Measurements from ENCODE around the gene GAS5.

DNA sequence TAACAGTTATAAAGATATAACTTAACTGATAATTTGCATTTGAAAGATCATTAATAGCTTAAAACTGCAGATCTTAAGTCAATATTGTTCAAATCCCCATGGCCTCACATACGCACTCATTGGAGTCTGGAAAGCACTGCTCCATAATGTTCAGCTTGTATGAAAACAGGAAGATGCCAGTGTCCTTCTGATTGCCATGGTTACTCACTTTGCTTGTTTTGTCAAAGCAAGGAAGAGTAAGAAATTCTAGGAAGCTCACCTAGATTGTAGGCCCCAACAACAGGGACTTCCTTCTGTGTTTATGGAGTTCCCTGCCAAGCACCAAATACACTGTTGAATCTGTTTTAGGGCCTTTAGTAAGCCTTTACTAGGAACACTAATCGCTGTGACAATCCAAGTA, 10.9 kb downstream of the GAS5 start:
- TF ChIP-seq CTCF (IDR thresholded peaks at IDR 0.05), result no peak
- no peak for TF ChIP-seq POLR2A (IDR thresholded peaks at IDR 0.05; ENCODE audit: low read depth)
